Stimulated activated CD8-positive, alpha-beta memory T cell treated with anti-CD3 and anti-CD28 coated beads, Interleukin-4, amount 100 ng/mL, for 48 hours (primary cell): Measurements from ENCODE around the gene LTF.
"Not testable (repeated sequence)": the region's sequence is repeated elsewhere in the genome, so short reads cannot be mapped to it uniquely, and the experiment has no call there.

ENCODE experiments used
- DNase-seq: peaks from one replicate; pipeline ENCODE4 v3.0.0-alpha.2; 2020

The LTF gene

DNA sequence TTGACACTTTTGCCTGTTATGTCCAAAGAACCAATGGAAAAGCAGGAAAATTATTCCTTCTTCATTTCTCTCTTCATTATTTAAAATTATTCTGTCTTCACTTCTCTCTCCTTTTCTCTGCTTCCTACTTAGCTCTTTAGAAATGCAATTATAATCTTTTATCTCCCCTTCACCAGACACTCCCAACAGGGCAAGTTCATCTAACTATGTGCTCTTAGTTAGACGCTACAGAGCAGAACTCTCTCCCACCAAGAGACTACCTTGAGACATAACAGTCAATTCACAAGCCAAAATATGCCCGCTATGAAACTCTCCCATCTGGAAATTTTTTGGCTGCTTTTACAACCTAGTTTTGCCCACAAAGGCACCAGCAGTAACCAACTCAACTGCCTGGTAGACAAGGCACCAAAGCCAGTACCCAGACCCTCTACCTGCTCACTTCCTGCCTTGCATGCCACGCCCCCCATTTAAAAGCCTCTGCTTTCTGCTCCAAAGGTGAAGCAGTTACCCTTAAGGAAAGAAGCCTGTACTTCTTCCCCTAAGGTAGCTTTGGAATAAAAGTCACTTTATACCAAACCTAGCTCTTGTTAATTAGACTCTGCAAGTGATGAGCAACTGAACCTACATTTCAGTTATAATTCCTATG lies 29.5 kb downstream of the LTF start:
- no peak for DNase-seq

DNA sequence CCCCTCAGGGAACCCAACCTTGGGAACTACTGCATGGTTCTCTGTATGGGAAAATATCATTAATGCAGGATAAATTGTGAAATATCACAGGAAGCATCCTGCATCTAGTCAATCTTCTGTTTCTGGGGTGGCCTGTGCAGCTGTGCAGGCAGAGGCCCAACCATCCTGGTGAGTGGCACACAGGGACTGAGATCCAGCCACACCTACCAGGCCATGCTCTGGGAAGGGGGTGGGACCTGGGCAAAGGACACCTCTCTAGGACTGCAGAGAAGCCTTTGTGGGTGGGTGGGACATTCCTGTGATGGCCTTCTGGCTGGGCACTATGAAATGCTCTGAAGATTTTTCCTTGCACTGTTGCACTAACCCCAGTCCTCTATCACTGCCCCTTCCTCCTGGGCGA lies 30.9 kb downstream of the LTF start:
- no peak for DNase-seq

- DNase-seq = not testable (repeated sequence)
Observed at GRCh38 chr3:46433118-46433517, 31.6 kb downstream of the LTF start.

DNA sequence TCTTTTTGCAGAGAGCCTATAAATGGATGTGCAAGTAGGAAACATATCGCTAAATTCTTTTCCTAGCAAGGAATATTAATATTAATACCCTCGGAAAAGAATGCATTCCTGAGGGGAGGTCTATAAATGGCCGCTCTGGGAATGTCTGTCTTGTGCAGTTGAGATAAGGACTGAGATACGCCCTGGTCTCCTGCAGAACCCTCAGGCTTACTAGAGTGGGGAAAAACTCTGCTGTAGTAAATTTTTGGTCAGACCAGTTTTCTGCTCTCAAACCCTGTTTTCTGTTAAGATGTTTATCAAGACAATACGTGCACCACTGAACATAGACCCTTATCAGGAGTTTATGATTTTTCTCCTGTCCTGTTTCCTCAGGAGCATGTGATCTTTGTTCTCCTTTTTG lies 32.8 kb downstream of the LTF start:
- DNase-seq = not testable (repeated sequence)

- DNase-seq = not testable (repeated sequence)
Observed at GRCh38 chr3:46430879-46431278, 33.8 kb downstream of the LTF start.

- DNase-seq = no peak
Observed at GRCh38 chr3:46429671-46430070, 35.0 kb downstream of the LTF start.

GRCh38 chr3:46429250-46429649 lies 35.5 kb downstream of the LTF start:
- DNase-seq = no peak

GRCh38 chr3:46427916-46428833 lies 36.5 kb downstream of the LTF start:
- no peak for DNase-seq

DNA sequence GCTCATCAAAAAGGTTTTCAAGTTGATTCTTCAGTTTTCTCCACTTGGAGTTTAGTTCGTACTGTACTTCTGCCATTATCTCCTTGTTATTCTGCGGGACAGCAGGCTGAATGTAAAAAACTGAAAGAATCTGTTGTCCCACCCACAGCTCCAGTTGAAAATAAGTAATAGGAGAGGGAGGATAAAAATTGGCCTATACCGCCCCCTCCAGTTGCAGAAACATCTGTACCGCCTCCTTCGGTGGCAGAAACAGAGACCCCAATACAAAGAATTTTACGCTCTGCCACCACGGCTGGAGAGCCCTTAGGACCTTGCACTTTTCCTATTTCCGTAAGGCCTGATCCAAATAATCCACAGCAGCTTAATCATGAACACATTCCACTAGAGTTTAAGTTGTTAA lies 37.3 kb downstream of the LTF start:
- DNase-seq = not testable (repeated sequence)

DNA sequence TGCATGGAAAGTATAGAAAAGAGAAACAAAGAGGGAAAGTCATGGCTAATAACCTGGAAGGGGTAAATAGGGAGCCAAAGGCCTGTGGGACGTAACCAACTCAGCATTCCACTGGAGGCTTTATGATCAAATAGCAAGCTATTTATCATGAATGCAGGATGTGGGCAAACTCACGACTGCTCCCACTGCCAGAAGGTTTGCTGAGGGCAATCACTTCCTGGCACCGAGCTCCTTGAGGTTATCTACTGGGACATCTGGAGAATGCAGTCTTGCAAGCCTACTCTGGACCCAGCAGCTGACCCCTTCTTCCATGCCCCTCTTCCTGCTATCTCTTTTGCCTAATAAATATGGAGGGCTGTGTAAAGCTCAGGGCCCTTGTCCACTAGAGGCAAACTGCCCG lies 38.2 kb downstream of the LTF start:
- DNase-seq = not testable (repeated sequence)

GRCh38 chr3:46423588-46423987 lies 41.1 kb downstream of the LTF start:
- no peak for DNase-seq

DNA sequence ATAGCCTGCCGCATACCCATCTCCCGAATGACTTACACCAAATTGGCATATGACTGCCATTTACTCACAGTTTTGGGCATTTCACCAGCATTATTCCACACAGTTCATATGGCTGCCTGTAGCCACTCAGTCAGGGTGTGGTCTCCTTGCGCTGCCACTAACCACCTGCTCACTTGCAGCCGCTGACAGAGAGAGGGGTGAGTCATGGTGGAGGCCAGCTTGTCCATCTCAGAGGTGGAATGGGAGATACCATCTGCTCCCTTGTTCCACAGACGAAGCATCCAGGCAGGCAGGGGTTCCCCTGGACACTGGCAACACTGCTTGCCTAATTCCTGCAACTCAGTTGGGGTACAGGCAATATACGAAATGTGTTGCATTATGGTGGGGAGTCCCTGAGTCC lies 42.1 kb downstream of the LTF start:
- no peak for DNase-seq

- DNase-seq = no peak
Observed at GRCh38 chr3:46420931-46421330, 43.8 kb downstream of the LTF start.

DNA sequence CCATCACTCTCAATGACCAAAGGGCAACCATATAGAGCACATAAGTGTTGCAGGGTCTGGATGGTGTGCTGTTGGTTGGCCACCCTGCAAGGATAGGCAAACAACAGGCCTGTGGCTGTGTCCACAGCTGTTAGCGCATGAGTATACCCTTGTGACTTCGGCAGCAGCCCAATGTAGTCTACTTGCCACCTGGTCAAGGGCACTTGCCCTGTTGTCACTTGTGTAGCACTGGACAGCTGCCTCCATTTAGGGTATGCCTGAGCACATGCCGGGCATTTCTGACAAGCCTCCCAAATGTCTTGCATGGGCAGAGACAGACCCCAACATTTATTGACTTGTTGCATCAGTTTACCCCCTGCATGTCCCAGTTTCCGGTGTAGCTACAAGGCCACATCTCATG lies 44.9 kb downstream of the LTF start:
- DNase-seq = no peak

GRCh38 chr3:46417841-46418611 lies 46.7 kb downstream of the LTF start:
- DNase-seq = no peak

DNA sequence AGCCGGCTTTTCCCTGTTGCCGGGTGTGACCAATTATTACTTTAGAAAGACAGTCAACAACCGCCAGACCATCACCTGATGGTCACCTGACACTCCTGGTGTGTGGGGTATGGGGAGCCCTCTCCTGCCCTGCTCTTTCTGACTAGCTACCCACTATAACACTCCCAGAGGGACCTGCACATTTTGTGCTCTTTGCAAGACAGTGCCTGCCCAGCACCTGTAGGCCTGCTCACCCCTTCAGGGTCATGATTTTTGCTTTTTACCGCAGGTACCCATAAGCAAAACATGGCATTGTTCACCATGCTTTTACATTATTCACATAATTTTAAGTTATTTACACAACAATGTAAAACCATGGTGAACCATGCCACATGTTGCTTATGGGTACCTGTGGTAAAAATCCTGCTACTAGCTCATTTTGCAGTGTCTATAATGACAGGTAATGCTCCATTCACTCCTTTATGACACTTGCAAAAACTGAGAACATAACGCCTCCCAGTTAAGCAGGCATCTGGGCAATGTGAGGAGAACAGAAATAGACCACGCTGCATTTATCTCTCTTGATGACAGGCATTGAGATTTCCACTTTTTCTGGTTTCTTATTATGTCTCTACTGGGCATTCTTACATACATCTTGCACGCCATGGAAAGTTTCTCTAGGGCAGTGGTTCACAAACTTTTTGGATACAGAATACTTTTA lies 47.7 kb downstream of the LTF start:
- DNase-seq = no peak

GRCh38 chr3:46416125-46416810 lies 48.4 kb downstream of the LTF start:
- DNase-seq = no peak

- no peak for DNase-seq
Observed at GRCh38 chr3:46414739-46415138, 50.0 kb downstream of the LTF start.

DNA sequence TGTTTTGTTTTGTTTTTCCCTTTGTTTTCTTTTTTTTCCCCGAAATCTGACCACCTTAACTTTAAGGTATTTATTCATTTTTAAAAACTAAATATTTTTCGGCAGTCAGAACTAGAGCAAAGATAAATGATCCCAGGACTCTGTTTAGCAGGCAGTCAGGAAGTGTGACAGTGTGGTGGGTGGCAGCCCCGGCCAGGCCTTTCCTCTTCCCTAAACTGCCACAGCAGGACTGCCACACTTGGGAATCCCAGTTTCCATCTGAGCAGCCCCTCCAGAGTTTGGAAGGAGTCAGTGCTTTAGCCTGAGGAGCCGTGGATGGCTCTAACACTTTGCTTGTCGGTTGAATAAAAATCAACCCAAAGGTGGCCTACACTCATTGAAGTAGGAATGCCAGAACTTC lies 50.8 kb downstream of the LTF start:
- DNase-seq = no peak

DNA sequence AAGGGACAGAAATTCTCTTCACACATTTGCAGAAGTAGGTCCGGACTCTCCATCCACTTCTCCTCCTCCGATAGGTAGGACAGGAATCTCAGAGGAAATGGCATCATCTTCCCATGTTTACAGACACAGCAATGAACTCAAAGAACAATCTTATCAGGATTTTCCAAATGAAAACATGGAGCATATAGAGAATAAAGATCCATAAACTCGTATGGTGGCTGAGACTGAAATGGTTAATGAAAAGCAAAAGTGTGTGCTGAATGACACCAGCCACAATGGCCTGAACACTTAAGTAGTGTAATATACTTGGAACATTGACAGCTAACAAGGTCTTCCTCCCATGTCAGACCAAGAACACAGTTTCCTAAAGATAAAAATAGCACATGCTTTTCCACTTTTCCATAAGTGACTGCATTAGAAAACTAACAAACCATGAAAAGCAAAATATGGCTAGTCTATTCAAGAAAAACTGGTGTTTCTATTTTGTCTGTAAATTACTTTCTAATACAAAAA lies 51.9 kb downstream of the LTF start:
- no peak for DNase-seq

DNA sequence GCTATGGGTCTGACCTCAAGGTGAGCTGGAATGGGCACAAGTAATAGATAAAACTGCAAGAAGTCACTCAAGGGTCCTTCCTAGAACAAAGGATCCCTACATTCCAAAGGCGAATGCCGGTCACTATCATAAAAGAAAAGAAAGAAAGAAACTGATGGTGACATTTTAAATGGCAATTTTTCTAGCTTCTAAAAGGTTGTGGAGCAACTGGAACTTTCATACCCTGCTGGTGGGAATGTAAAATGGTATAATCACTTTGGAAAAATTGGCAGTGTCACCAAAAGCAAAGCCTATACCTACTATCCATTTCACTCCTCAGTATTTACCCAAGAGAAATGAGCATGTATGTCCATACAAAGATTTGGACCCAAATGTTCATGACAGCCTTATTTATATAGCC lies 53.4 kb downstream of the LTF start:
- DNase-seq = no peak

DNA sequence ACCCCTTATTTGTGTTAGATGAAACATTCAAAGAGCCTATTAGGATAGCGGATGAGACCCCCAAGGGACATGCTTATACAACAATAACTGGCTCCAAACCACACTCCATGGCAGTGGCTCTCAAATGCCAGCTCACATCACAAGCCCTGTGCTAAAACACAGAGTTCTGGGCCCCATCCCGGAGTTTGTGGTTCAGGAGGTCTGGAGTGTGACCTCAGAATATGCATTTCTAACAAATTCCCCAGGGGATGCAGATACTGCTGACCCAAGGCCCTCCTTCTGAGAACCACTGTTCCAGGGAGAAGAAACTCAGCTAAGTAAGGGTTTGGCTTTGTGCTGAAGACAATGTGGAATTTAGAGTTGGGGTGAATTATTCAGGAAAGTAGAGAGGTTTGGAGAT lies 54.0 kb downstream of the LTF start:
- no peak for DNase-seq
